Heart left ventricle (tissue), 16 donors: ENCODE results near the gene AEBP1. TPM values are rescaled to one million over a fixed set of nuclear protein-coding genes. Genes with fewer than 3 reads are reported as not detected.

Experiments
- ATAC-seq, 4 donors: fragments of 200-7000 bp; cut with Tn5 transposase; one replicate each; pipeline ENCODE4 v1.9.1; 2020 to 2022; ENCODE audit warnings: moderate library complexity in 4 of 4, mild to moderate bottlenecking in 3 of 4, moderate number of reproducible peaks in 1 of 4
- DNase-seq, 5 donors: peaks; one replicate each; pipeline ENCODE4 v3.0.0-alpha.2; 2020
- H3K27ac ChIP-seq, 12 donors: fragments of 200-600 bp; sonication (generic) in 4 of 12; one replicate each; pipeline versions ENCODE4 v1.5.0 to v1.8.0; 2016 to 2022; ENCODE audit warnings: mild to moderate bottlenecking in 2 of 12
- H3K27me3 ChIP-seq, 9 donors: fragments of 200-600 bp; sonication (generic) in 2 of 9; one replicate each; pipeline versions ENCODE4 v1.5.1 to v1.8.0; 2016 to 2022; ENCODE audit warnings: mild to moderate bottlenecking in 3 of 9
- H3K36me3 ChIP-seq, 9 donors: fragments of 200-600 bp; sonication (generic) in 2 of 9; one replicate each; pipeline versions ENCODE4 v1.5.0 to v1.8.0; 2018 to 2022; ENCODE audit warnings: mild to moderate bottlenecking in 2 of 9
- H3K4me1 ChIP-seq, 12 donors: fragments of 200-600 bp; sonication (generic) in 4 of 12; one replicate each; pipeline versions ENCODE4 v1.5.0 to v1.8.0; 2016 to 2022; ENCODE audit warnings: mild to moderate bottlenecking in 3 of 12
- H3K4me3 ChIP-seq, 12 donors: fragments of 200-600 bp; sonication (generic) in 4 of 12; one replicate each; pipeline versions ENCODE4 v1.5.0 to v1.8.0; 2017 to 2022; ENCODE audit warnings: mild to moderate bottlenecking in 9 of 12, moderate library complexity in 4 of 12
- H3K9me3 ChIP-seq, 12 donors: fragments of 200-600 bp; sonication (generic) in 4 of 12; one replicate each; pipeline versions ENCODE4 v1.5.0 to v1.8.0; 2016 to 2022; ENCODE audit warnings: mild to moderate bottlenecking in 1 of 12
- CTCF ChIP-seq, 12 donors: fragments of 200-600 bp; sonication (generic) in 4 of 12; IDR thresholded peaks; one replicate each; pipeline versions ENCODE4 v1.5.0 to v1.8.0; 2018 to 2022; ENCODE audit warnings: antibody characterized with exemption in 12 of 12, mild to moderate bottlenecking in 5 of 12
- POLR2A ChIP-seq, 2 donors: fragments of 450-650 bp; IDR thresholded peaks; one replicate each; pipeline ENCODE4 v1.6.1; 2017; ENCODE audit warnings: antibody characterized with exemption in 2 of 2, mild to moderate bottlenecking in 2 of 2, moderate library complexity in 2 of 2
- WGBS, 4 donors: extraction: QIAGEN DNeasy Blood & Tissue Kit in 2 of 4; methylation state at CpG; one replicate each; pipeline versions ENCODE4 v1.1.5 to v1.1.7; 2013 to 2018; 5-methylcytosine and 5-hydroxymethylcytosine counted together
- intact Hi-C, 10 donors: fragments of 100-400 bp; cut with DNase I; formaldehyde crosslinking; loops; one replicate each; pipeline versions ENCODE4 v1.11.1 to v1.14.2; 2022
- polyA plus RNA-seq, 2 donors: library from polyadenylated mRNA; stranded (reverse); fragments of 200-250 nt; gene quantifications; one replicate each; pipeline ENCODE4 v1.2.3, GENCODE V29; 2013
- total RNA-seq, 9 donors: library from RNA; depleted of rRNA in 2 of 9; stranded (reverse); fragments of >200 nt in 2 of 9; fragmentation: NEBNext Ultra II Directional in 3 of 9; extraction: Animal tissue kit (Norgen Biotek cat#: 25700) in 3 of 9; gene quantifications; one replicate each; pipeline versions ENCODE4 v1.1.0 to v1.2.4, GENCODE V29; 2016 to 2023
- donor health status: ischemic (EF 13 %, LVEDD 7.1; RV severe dilation, severe dysfunction).
- donor health status: healthy with polysubstance abuse.
- donor health status: DM: no; HTN: yes; CAD: no.
- donor health status: DM: no; HTN: no; CAD: no.
- donor health status: ischemic (EF 25% LVEDD 6.9; RV normal size, moderate dysfunction).
- donor health status: ischemic (EF 25% LVEDD 5.7; RV mildly dilated, moderate dysfunction).
- donor health status: healthy.
- donor health status: DM: yes; HTN: yes; CAD: no.
- donor health status: ischemic (EF 35%, LVEDD 5.7; RV mildly dilated, moderate dysfunction).
- donor health status: nonischemic (EF 11% LVEDD 7.7; RV severe dilation, severe dysfunction).
- donor health status: DM: yes; HTN: yes; CAD: no.
- donor health status: PGD.
- donor health status: ischemic (EF 29% LVEDD 5.4; RV normal size, mild dysfunction).
- donor health status: nonischemic (EF 23%, LVEDD 6.1; RV moderate dilation, normal function).

The AEBP1 gene
- total and polyA plus RNA-seq, 11 donors, result 10.9 to 51.1 (median 23.2) TPM

GRCh38 chr7:44145479-44145968 lies 41.4 kb downstream of the AEBP1 start:
- ATAC-seq (peak in 3 of 4 donors; percentile 4 to 17 (median 16)), DNase-seq (no peak)
- TF ChIP-seq POLR2A (IDR thresholded peaks at IDR 0.05) (no peak), CTCF (IDR thresholded peaks at IDR 0.05) (no peak)
- H3K9me3 ChIP-seq, result no peaks in the 10 kb centered on the region
- peaks cover 0 to 18% (median 0%) of the 10 kb centered on the region in 9 donors for H3K27me3 ChIP-seq
- intact Hi-C loops, result loop anchor here in 1 of 10 donors (5.0 kb wide), 1 partner anchor 47 kb away; no protein-coding TSS in a partner anchor
- no peaks in the 10 kb centered on the region for H3K36me3 ChIP-seq
- peak overlapping the region; percentile 44 to 68 (median 54) for H3K4me3 ChIP-seq
- peaks cover 0 to 22% (median 12%) of the 10 kb centered on the region in 12 donors for H3K4me1 ChIP-seq
- WGBS, 4 donors, result 10 to 20% (median 13%) methylated on average over 24 to 53 of the region's 53 CpGs
- peak overlapping the region in 1 of 12 donors; percentile 15 for H3K27ac ChIP-seq

GRCh38 chr7:44145969-44146911 lies 42.1 kb downstream of the AEBP1 start:
- DNase-seq (peak; percentile 83 to 92 (median 90)), ATAC-seq (peak; percentile 70 to 95 (median 88))
- TF ChIP-seq POLR2A (IDR thresholded peaks at IDR 0.05), result no peak
- no peak for TF ChIP-seq CTCF (IDR thresholded peaks at IDR 0.05)
- Histone ChIP-seq H3K36me3 (no peaks in the 10 kb centered on the region), H3K27me3 (peaks cover 0 to 18% (median 0%) of the 10 kb centered on the region in 9 donors), H3K27ac (peak overlapping the region in 1 of 12 donors; percentile 15), H3K4me3 (peak overlapping the region; percentile 44 to 68 (median 54)), H3K4me1 (peaks cover 0 to 19% (median 12%) of the 10 kb centered on the region in 12 donors), H3K9me3 (no peaks in the 10 kb centered on the region)
- WGBS, 4 donors, result 22 to 38% (median 27%) methylated on average over 25 to 65 of the region's 65 CpGs
- intact Hi-C loops, result loop anchor here in 1 of 10 donors (5.0 kb wide), 1 partner anchor 46 kb away; no protein-coding TSS in a partner anchor

- 58 to 70% (median 60%) methylated on average over 18 to 33 of the region's 33 CpGs for WGBS, 4 donors
- intact Hi-C loops, result loop anchor here in 1 of 10 donors (5.0 kb wide), 1 partner anchor 45 kb away; no protein-coding TSS in a partner anchor
- peak in 1 of 5 donors; percentile 50 for DNase-seq
- Histone ChIP-seq H3K27ac (no peak overlapping the region), H3K4me3 (no peak overlapping the region), H3K27me3 (peaks cover 0 to 18% (median 0%) of the 10 kb centered on the region in 9 donors), H3K9me3 (no peaks in the 10 kb centered on the region), H3K36me3 (no peaks in the 10 kb centered on the region), H3K4me1 (peaks cover 0 to 16% (median 12%) of the 10 kb centered on the region in 12 donors)
- ATAC-seq, result no peak
- TF ChIP-seq CTCF (IDR thresholded peaks at IDR 0.05) (no peak), POLR2A (IDR thresholded peaks at IDR 0.05) (no peak)
These were observed 43.2 kb downstream of the AEBP1 start for GRCh38 chr7:44147026-44147991.
